ENCODE measurements around the gene OXSR1.

GRCh38 chr3:38165722-38166387 lies 518 bp downstream of the OXSR1 start:
- TF ChIP-seq CTCF (IDR thresholded peaks at IDR 0.05 in 2 of 3, conservative IDR thresholded peaks at IDR 0.05 in 1 of 3; ENCODE audit: borderline replicate concordance in 1 of 3, insufficient read depth in 1 of 3, low read depth in 2 of 3, low read length in 2 of 3) (no peak), POLR2A (IDR thresholded peaks at IDR 0.05; ENCODE audit: borderline replicate concordance, extremely low read depth, insufficient read depth, insufficient read length) (no peak), ELF1 (IDR thresholded peaks at IDR 0.05; ENCODE audit: borderline replicate concordance, low read depth) (no peak), POLR2AphosphoS5 (IDR thresholded peaks at IDR 0.05; ENCODE audit: low read depth, low read length) (no peak), CEBPB (IDR thresholded peaks at IDR 0.05; ENCODE audit: low read depth) (no peak), YY1 (IDR thresholded peaks at IDR 0.05; ENCODE audit: extremely low read depth, insufficient replicate concordance, low read depth, low read length) (no peak)

All from HCT116 (cell line).